T47D (cell line): ENCODE measurements around the gene DPEP2.
A peak's percentile ranks its signal among the peaks of the same experiment; 100 is the strongest.
"Not testable (repeated sequence)": the region's sequence is repeated elsewhere in the genome, so short reads cannot be mapped to it uniquely, and the experiment has no call there.

ENCODE experiments used
- DNase-seq, 2 experiments: peaks; one replicate each; pipeline versions ENCODE4 v3.0.0 to v3.0.0-alpha.2; 2011 to 2012; ENCODE audit warnings: low read depth in 1 of 2, low spot score in 1 of 2
- JUND ChIP-seq: IDR thresholded peaks from 2 replicates; pipeline ENCODE4 v1.6.1; 2012; ENCODE audit warnings: low read depth
- in situ Hi-C: cut with HindIII; loops from 2 replicates; pipeline ENCODE4 v1.10.0; 2016; ENCODE audit warnings: low sequenced_read_pairs, low pct_unique_long_range_greater_than_20kb

Gene DPEP2

GRCh38 chr16:67998779-67999688 lies at the start of gene DPEP2:
TSS of gene DPEP2 (minus strand) at chr16:67999484. CDS start at chr16:67993212, 6,272 bp downstream.
- DNase-seq, in situ Hi-C loops: not testable (repeated sequence)

- no peak for TF ChIP-seq JUND
- no peak for DNase-seq
- in situ Hi-C loops = no loop called here
Observed at GRCh38 chr16:68047987-68048386, 48.7 kb upstream of the DPEP2 start.

- no peak for TF ChIP-seq JUND
- in situ Hi-C loops = no loop called here
- no peak for DNase-seq
Observed at GRCh38 chr16:68046106-68046505, 46.8 kb upstream of the DPEP2 start.

GRCh38 chr16:68041783-68042182 lies 42.5 kb upstream of the DPEP2 start:
- no peak for DNase-seq
- in situ Hi-C loops = no loop called here
- no peak for TF ChIP-seq JUND

GRCh38 chr16:68040506-68041288 lies 41.4 kb upstream of the DPEP2 start:
- no peak for TF ChIP-seq JUND
- DNase-seq = peak; percentile 62 to 82
- in situ Hi-C loops = no loop called here

- no peak for DNase-seq
- in situ Hi-C loops = no loop called here
- no peak for TF ChIP-seq JUND
Observed at GRCh38 chr16:68037841-68038597, 38.7 kb upstream of the DPEP2 start.

GRCh38 chr16:68035227-68035626 lies 35.9 kb upstream of the DPEP2 start:
- no peak for DNase-seq
- no peak for TF ChIP-seq JUND
- in situ Hi-C loops = no loop called here

- in situ Hi-C loops = no loop called here
- no peak for TF ChIP-seq JUND
- no peak for DNase-seq
Observed at GRCh38 chr16:68033101-68033500, 33.8 kb upstream of the DPEP2 start.

- no peak for TF ChIP-seq JUND
- no peak for DNase-seq
- in situ Hi-C loops = no loop called here
Observed at GRCh38 chr16:68031951-68032350, 32.7 kb upstream of the DPEP2 start.

- in situ Hi-C loops, DNase-seq: not testable (repeated sequence)
Observed at GRCh38 chr16:68030108-68030507, 30.8 kb upstream of the DPEP2 start.

- TF ChIP-seq JUND = no peak
- DNase-seq = no peak
- in situ Hi-C loops = no loop called here
Observed at GRCh38 chr16:68028996-68029395, 29.7 kb upstream of the DPEP2 start.

GRCh38 chr16:68022728-68023537 lies 23.6 kb upstream of the DPEP2 start, which contains the start of the genes DDX28 and DUS2:
TSS of gene DDX28 (minus strand) at chr16:68023232. CDS start at chr16:68023202, 30 bp downstream.
TSS of gene DUS2 (plus strand) at chr16:68023284. CDS start at chr16:68038024, 14,740 bp downstream.
- in situ Hi-C loops = no loop called here
- no peak for TF ChIP-seq JUND
- DNase-seq = peak; percentile 79 to 94
